Epithelial cell of proximal tubule (primary cell): ENCODE results near the gene NCK2. TPM values are rescaled to one million over a fixed set of nuclear protein-coding genes. Genes with fewer than 3 reads are reported as not detected.
A peak's percentile ranks its signal among the peaks of the same experiment; 100 is the strongest.
"Not testable (repeated sequence)": the region's sequence is repeated elsewhere in the genome, so short reads cannot be mapped to it uniquely, and the experiment has no call there.

Source experiments
- DNase-seq: peaks from one replicate; pipeline ENCODE4 v3.0.0-alpha.2; 2011; ENCODE audit warnings: low read depth
- H3K4me3 ChIP-seq: 2 replicates; pipeline ENCODE4 v1.5.1; 2011; ENCODE audit warnings: low read depth, mild to moderate bottlenecking, low read length
- total RNA-seq: library from RNA; depleted of rRNA; stranded (reverse); fragments of >200 nt; gene quantifications from 2 replicates; pipeline ENCODE4 v1.2.3, GENCODE V29; 2015
- TF ChIP-seq, protein P1 (sequence below): conservative IDR thresholded peaks from 2 replicates; pipeline ENCODE4 v1.5.1; 2012; ENCODE audit warnings: low read depth, mild to moderate bottlenecking, low read length

Gene NCK2
- total RNA-seq, 1 donor from 2014 or later = 53.0 TPM

DNA sequence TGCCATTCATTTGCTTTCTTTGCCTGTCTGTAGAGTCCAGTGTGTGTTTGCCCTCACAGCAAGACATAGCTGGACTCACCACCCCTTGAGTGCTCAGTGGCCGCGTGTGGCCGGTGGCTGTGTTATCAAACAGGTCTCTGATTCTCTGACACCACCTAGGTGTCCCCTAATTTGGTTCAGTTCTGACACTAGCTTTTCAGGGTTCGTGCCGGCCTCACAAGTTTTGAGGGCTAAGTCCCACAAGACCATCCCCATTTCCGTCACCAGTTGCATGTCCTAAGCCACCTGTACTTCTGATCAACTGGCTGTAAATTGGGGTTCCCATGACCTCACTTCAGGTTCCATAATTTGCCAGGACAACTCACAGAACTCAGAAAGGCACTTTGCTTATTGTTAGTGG is 23.5 kb downstream of the NCK2 start:
- DNase-seq = no peak
- no peak overlapping the region for H3K4me3 ChIP-seq
- TF ChIP-seq, protein P1, sequence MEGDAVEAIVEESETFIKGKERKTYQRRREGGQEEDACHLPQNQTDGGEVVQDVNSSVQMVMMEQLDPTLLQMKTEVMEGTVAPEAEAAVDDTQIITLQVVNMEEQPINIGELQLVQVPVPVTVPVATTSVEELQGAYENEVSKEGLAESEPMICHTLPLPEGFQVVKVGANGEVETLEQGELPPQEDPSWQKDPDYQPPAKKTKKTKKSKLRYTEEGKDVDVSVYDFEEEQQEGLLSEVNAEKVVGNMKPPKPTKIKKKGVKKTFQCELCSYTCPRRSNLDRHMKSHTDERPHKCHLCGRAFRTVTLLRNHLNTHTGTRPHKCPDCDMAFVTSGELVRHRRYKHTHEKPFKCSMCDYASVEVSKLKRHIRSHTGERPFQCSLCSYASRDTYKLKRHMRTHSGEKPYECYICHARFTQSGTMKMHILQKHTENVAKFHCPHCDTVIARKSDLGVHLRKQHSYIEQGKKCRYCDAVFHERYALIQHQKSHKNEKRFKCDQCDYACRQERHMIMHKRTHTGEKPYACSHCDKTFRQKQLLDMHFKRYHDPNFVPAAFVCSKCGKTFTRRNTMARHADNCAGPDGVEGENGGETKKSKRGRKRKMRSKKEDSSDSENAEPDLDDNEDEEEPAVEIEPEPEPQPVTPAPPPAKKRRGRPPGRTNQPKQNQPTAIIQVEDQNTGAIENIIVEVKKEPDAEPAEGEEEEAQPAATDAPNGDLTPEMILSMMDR = no peak

DNA sequence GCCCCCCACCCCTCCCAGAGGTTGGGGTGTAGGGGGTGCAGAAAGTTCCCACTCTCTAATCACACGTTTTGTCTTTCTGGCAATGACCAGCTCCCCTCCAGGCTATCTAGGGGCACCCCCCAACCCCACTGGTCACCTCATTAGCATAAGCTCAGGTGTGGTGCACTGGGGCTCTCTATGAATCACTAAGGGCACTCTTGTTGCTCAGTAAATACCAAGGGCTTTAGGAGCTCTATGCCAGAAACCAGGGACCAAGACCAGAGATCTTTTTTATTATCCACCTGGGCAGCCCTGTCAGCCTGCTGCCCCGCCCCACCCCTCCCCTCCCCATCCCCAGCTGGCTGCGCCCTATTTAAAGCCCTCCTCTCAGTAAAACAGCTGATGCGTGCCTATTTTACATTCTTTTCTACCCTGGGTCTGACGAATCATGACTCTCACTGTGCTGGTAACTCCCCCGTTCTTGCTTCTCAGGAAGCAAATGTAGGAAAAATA is 24.3 kb downstream of the NCK2 start:
- DNase-seq = peak; percentile 67
- H3K4me3 ChIP-seq = no peak overlapping the region
- TF ChIP-seq, protein P1 = no peak

DNA sequence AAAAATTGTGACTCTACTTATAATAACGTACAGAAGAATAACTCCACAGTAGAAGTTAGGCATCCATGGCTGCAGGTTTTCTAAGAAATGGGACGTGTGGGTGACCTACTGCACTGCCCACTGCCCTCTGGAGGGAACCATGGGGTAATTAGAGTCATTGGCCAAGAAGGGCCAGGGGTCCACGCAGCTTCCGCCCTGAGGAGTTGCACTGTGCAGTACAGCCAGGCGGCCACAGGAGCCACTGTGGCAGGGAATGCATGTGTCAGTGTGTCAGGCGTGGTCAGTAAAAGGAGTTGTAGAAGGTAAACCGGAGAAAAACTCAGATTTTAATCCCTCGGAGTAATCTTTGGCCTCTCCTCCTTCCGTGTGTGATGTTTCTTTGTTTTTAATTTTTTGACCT is 24.8 kb downstream of the NCK2 start:
- TF ChIP-seq, protein P1 = peak; percentile 46
- no peak for DNase-seq
- peak overlapping the region; percentile 16 for H3K4me3 ChIP-seq

DNA sequence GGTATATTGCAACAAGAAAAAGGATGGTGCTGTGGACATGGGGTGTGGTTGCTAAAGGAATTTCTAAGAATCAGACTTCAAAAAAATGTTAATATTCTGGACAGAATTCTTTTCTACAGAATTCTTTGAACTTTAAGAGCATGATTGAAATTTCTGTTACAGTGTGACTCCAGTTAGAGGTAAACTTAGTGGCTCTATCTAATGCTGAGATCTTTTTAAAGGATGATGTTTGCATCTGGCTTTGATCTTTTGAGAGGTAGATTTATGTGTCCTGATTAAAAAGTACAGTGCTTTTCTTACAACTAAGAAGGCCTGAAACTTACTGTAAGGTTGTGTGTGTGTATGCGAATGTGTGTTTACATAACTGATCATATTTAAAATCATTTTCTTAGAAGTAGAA is 25.4 kb downstream of the NCK2 start:
- TF ChIP-seq, protein P1 = no peak
- no peak for DNase-seq
- no peak overlapping the region for H3K4me3 ChIP-seq

DNA sequence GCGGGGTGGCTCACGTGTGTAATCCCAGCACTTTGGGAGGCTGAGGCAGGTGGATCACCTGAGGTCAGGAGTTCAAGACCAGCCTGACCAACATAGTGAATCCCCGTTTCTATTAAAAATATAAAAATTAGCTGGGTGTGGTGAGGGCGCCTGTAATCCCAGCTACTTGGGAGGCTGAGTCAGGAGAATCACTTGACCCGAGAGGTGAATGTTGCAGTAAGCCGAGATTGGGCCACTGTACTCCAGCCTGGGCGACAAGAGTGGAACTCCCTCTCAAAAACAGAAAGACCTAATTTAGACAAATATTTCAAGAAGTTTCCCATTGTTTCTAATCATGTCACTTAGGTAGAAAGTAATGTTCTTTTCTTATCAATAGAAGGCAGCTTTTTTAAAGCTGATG is 26.6 kb downstream of the NCK2 start:
- not testable (repeated sequence) for DNase-seq

DNA sequence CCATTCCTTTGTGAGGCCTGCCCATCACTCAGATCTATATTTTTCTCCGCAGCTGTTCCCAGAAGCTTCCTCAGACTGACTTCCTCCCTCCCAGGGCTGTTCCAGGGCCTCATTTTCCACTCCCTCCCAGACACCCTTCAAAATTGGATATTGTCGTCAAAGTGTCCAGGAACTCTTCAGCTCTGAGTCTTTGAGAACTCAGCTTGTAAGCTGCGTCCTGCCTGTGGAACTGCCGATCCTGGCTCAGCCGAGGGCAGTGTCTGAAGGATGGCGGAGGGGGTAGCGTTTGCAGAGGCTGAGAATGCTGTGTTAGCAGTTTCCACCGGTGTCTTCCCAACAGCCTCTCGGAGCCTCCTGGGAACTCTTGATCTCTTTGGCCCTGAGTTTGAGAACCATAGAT is 27.1 kb downstream of the NCK2 start:
- TF ChIP-seq, protein P1 = no peak
- no peak for DNase-seq
- H3K4me3 ChIP-seq = no peak overlapping the region

More for the DNA sequence above, 26.6 kb downstream of the NCK2 start:
- not testable (repeated sequence) for H3K4me3 ChIP-seq

DNA sequence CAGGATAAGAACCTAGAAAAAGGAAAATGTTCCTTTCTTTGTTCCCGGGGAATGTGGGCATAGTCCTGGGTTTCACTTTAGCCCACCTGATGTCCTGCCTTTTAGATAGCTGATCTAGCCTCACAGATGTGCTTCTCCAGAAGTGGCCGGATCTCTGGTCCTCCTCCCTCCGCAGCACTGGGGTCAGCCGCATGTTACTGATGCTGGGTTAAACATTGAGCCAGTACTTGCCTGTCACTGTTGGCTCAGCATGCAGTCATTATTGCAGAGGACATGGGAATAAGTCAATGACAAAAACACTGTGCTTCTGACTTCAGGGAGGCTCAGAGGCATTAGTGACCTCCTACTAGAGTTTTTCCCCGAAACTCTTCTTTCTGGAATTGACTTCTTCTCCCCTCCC is 27.6 kb downstream of the NCK2 start:
- DNase-seq = no peak
- no peak overlapping the region for H3K4me3 ChIP-seq
- TF ChIP-seq, protein P1 = no peak
